Measurements from ENCODE around the gene RPP38. TPM values are rescaled to one million over a fixed set of nuclear protein-coding genes. Genes with fewer than 3 reads are reported as not detected.

Gene RPP38
- total and polyA plus RNA-seq, 10 of the 15 experiments (the other 5 are each of a cell fraction or from before 2014, with no cell fraction given), result 13.0 to 40.9 (median 27.2) TPM

DNA sequence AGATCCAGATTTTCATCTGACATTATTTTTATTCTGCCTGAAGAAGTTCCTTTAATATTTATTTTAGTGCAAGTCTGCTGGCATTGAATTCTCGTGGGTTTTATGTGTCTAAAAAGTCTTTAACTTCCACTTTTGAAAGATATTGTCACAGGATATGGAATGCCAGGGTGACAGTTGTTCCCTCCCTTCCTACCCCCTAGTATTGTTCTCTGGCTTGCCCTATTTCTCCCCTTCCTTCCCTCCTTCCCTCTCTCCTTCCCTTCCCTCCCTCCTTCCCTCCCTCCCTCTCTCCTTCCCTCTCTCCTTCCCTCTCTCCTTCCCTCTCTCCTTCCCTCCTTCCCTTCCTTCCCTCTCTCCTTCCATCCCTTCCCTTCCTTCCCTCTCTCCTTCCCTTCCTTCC, 38.5 kb upstream of the RPP38 start:
- FAIRE-seq (no peak), DNase-seq (ENCODE audit: low read depth, low spot score) (no peak), ATAC-seq (no peak)
- H3K9me3 ChIP-seq (replicated peaks; ENCODE audit: control insufficient read depth, insufficient read depth, low read length), result peaks cover 2% of the 10 kb centered on the region; the same call in 2 of the 3 replicates
- SMC1A ChIA-PET (ENCODE audit: uncharacterized antibody, unreplicated experiment), result no interaction called here
- H2AFZ ChIP-seq (ENCODE audit: control insufficient read depth, low read depth, low read length), result no peak overlapping the region
- RAD21 ChIA-PET (ENCODE audit: unreplicated experiment), result no interaction called here
- in situ Hi-C loops (cut with MboI), result no loop called here
- TF ChIP-seq SMAD5 (IDR thresholded peaks at IDR 0.05; ENCODE audit: low read depth) (no peak), HDAC2 (IDR thresholded peaks at IDR 0.05) (no peak), CHD2 (IDR thresholded peaks at IDR 0.05; ENCODE audit: borderline replicate concordance, low read depth, low read length) (no peak), NR2F1 (conservative IDR thresholded peaks at IDR 0.05) (no peak), NBN (IDR thresholded peaks at IDR 0.05) (no peak), BHLHE40 (IDR thresholded peaks at IDR 0.05; ENCODE audit: borderline replicate concordance in 1 of 2, low read depth in 2 of 2, low read length in 1 of 2) (no peak), IKZF1 (conservative IDR thresholded peaks at IDR 0.05) (no peak), POLR2AphosphoS5 (IDR thresholded peaks at IDR 0.05; ENCODE audit: low read length) (no peak), WRNIP1 (IDR thresholded peaks at IDR 0.05; ENCODE audit: borderline replicate concordance, low read depth, low read length) (no peak), YY1 (IDR thresholded peaks at IDR 0.05; ENCODE audit: low read depth, low read length) (no peak), RELA (IDR thresholded peaks at IDR 0.05; ENCODE audit: borderline replicate concordance, partially characterized antibody) (no peak), BMI1 (IDR thresholded peaks at IDR 0.05; ENCODE audit: borderline replicate concordance) (no peak), FOS (IDR thresholded peaks at IDR 0.05; ENCODE audit: borderline replicate concordance, extremely low read depth, insufficient read length) (no peak), EGR1 (IDR thresholded peaks at IDR 0.05; ENCODE audit: borderline replicate concordance in 1 of 2, low read depth in 2 of 2, low read length in 2 of 2) (no peak), PKNOX1 (IDR thresholded peaks at IDR 0.05) (no peak), KDM1A (IDR thresholded peaks at IDR 0.05; ENCODE audit: borderline replicate concordance) (no peak), HDAC6 (IDR thresholded peaks at IDR 0.05; ENCODE audit: unreplicated experiment) (no peak), FOXK2 (IDR thresholded peaks at IDR 0.05) (no peak)
- TF ChIP-seq, protein P1, sequence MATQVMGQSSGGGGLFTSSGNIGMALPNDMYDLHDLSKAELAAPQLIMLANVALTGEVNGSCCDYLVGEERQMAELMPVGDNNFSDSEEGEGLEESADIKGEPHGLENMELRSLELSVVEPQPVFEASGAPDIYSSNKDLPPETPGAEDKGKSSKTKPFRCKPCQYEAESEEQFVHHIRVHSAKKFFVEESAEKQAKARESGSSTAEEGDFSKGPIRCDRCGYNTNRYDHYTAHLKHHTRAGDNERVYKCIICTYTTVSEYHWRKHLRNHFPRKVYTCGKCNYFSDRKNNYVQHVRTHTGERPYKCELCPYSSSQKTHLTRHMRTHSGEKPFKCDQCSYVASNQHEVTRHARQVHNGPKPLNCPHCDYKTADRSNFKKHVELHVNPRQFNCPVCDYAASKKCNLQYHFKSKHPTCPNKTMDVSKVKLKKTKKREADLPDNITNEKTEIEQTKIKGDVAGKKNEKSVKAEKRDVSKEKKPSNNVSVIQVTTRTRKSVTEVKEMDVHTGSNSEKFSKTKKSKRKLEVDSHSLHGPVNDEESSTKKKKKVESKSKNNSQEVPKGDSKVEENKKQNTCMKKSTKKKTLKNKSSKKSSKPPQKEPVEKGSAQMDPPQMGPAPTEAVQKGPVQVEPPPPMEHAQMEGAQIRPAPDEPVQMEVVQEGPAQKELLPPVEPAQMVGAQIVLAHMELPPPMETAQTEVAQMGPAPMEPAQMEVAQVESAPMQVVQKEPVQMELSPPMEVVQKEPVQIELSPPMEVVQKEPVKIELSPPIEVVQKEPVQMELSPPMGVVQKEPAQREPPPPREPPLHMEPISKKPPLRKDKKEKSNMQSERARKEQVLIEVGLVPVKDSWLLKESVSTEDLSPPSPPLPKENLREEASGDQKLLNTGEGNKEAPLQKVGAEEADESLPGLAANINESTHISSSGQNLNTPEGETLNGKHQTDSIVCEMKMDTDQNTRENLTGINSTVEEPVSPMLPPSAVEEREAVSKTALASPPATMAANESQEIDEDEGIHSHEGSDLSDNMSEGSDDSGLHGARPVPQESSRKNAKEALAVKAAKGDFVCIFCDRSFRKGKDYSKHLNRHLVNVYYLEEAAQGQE (IDR thresholded peaks at IDR 0.05; ENCODE audit: low read depth, low read length), result no peak
- no TSS peak for BruUV-seq (replicated peaks)
- CTCF ChIA-PET, result no interaction called here
- no peaks in the 10 kb centered on the region for H3K27me3 ChIP-seq (replicated peaks in 1 of 2; ENCODE audit: control insufficient read depth in 2 of 2, insufficient read depth in 2 of 2, low read length in 1 of 2)
- H3K36me3 ChIP-seq (ENCODE audit: control insufficient read depth in 2 of 2, insufficient read depth in 2 of 2, low read length in 1 of 2), result no peaks in the 10 kb centered on the region
- POLR2A ChIA-PET, result no interaction called here
- no peak overlapping the region for H3K4me2 ChIP-seq (ENCODE audit: control insufficient read depth, insufficient read depth)
- H3K9ac ChIP-seq (ENCODE audit: control insufficient read depth, insufficient read depth, low read length), result no peak overlapping the region
- H3K4me1 ChIP-seq (ENCODE audit: control insufficient read depth, insufficient read depth, low read length), result no peaks in the 10 kb centered on the region
- intact Hi-C loops (cut with micrococcal nuclease; ENCODE audit: unreplicated experiment), result no loop called here
- H3K27ac ChIP-seq (ENCODE audit: control insufficient read depth, insufficient read depth), result no peak overlapping the region
- no peaks in the 10 kb centered on the region for H4K20me1 ChIP-seq (ENCODE audit: control insufficient read depth, insufficient read depth)
- WGBS (ENCODE audit: insufficient coverage, insufficient replicate concordance, low lambda C conversion rate, missing lambda C conversion rate), result 0% methylated on average over 1 of the region's 1 CpG
- H3K4me3 ChIP-seq, result no peak overlapping the region
- H3K79me2 ChIP-seq (ENCODE audit: control insufficient read depth, insufficient read depth, low read length), result no peaks in the 10 kb centered on the region
